SJCRH30 (cell line): ENCODE results near the gene MRRF. TPM values are rescaled to one million over a fixed set of nuclear protein-coding genes. Genes with fewer than 3 reads are reported as not detected.

Experiments
- DNase-seq, 2 experiments: peaks; one replicate each; pipeline ENCODE4 v3.0.0-alpha.2; 2015 to 2020
- H3K27ac ChIP-seq: fragments of 250-450 bp; sonication (Bioruptor Pico); 2 replicates; pipeline ENCODE4 v1.5.1; 2020; ENCODE audit warnings: mild to moderate bottlenecking, moderate library complexity
- H3K27me3 ChIP-seq: fragments of 250-450 bp; sonication (Bioruptor Pico); 2 replicates; pipeline ENCODE4 v1.5.1; 2020; ENCODE audit warnings: mild to moderate bottlenecking, moderate library complexity
- H3K36me3 ChIP-seq: fragments of 250-450 bp; sonication (Bioruptor Pico); 2 replicates; pipeline ENCODE4 v1.5.1; 2020; ENCODE audit warnings: mild to moderate bottlenecking, moderate library complexity
- H3K4me1 ChIP-seq: fragments of 250-450 bp; sonication (Bioruptor Pico); 2 replicates; pipeline ENCODE4 v1.5.1; 2020; ENCODE audit warnings: mild to moderate bottlenecking, moderate library complexity
- H3K4me3 ChIP-seq: fragments of 250-450 bp; sonication (Bioruptor Pico); 2 replicates; pipeline ENCODE4 v1.5.1; 2020; ENCODE audit warnings: mild to moderate bottlenecking, moderate library complexity
- H3K9me3 ChIP-seq: fragments of 250-450 bp; sonication (Bioruptor Pico); replicated peaks from 2 replicates; pipeline ENCODE4 v1.5.1; 2020; ENCODE audit warnings: mild to moderate bottlenecking, moderate library complexity
- total RNA-seq: library from RNA; depleted of rRNA; stranded (reverse); fragments of >200 nt; shearing (Covaris generic); gene quantifications from 2 replicates; pipeline ENCODE4 v1.2.3, GENCODE V29; 2014; rRNA removed

Gene MRRF
- total RNA-seq, 1 experiment from 2014 or later = 68.0 TPM

- H3K4me1 ChIP-seq = peaks cover 13% of the 10 kb centered on the region
- peaks cover 6% of the 10 kb centered on the region for H3K9me3 ChIP-seq
- H3K27me3 ChIP-seq = no peaks in the 10 kb centered on the region
- H3K27ac ChIP-seq = no peak overlapping the region
- H3K4me3 ChIP-seq = no peak overlapping the region
- no peak for DNase-seq
- no peaks in the 10 kb centered on the region for H3K36me3 ChIP-seq
Measured at GRCh38 chr9:122377241-122378164, 112.8 kb downstream of the MRRF start.

DNA sequence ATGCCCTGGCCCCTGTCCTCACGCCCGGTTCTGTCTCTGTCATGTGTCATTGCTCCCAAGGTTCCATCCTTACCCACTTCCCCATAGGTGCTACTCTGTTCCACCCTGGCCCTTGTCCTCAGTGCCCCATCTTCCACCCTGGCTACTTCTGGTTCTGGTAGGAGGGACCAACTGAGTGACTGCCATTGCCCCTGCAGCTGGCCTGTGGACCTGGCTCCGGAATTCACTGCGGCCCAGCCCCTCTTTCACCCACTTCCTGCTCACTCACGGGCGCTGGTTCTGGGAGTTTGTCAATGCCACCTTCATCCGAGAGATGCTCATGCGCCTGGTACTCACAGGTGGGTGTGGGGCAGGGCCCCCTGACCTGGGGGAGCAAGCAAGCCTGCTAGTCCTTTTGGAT, 113.6 kb downstream of the MRRF start:
- no peak overlapping the region for H3K27ac ChIP-seq
- peaks cover 13% of the 10 kb centered on the region for H3K4me1 ChIP-seq
- peaks cover 6% of the 10 kb centered on the region for H3K9me3 ChIP-seq
- DNase-seq = no peak
- no peak overlapping the region for H3K4me3 ChIP-seq
- no peaks in the 10 kb centered on the region for H3K27me3 ChIP-seq
- H3K36me3 ChIP-seq = no peaks in the 10 kb centered on the region

GRCh38 chr9:122379340-122379739, 114.7 kb downstream of the MRRF start:
- Histone ChIP-seq H3K27ac (no peak overlapping the region), H3K4me3 (no peak overlapping the region), H3K36me3 (no peaks in the 10 kb centered on the region), H3K9me3 (peaks cover 6% of the 10 kb centered on the region), H3K27me3 (no peaks in the 10 kb centered on the region), H3K4me1 (peaks cover 13% of the 10 kb centered on the region)
- DNase-seq = no peak

- Histone ChIP-seq H3K27ac (no peak overlapping the region), H3K9me3 (peaks cover 6% of the 10 kb centered on the region), H3K4me3 (no peak overlapping the region), H3K36me3 (no peaks in the 10 kb centered on the region), H3K27me3 (no peaks in the 10 kb centered on the region), H3K4me1 (peaks cover 12% of the 10 kb centered on the region)
- DNase-seq = no peak
Measured at GRCh38 chr9:122380293-122380692, 115.6 kb downstream of the MRRF start.

Other genes starting within 250 kb of the MRRF start
- 4.8 and 8.8 TPM in 2 replicates for gene TTLL11, start 171.6 kb upstream of the MRRF start, total RNA-seq
- gene NDUFA8, start 105.1 kb upstream of the MRRF start, total RNA-seq = 96.1 and 98.8 TPM in 2 replicates
- gene MORN5, start 105.0 kb upstream of the MRRF start, total RNA-seq = not detected in 2 replicates
- gene LHX6, start 35.9 kb upstream of the MRRF start, total RNA-seq = 6.1 and 6.3 TPM in 2 replicates
- gene RBM18, start within 50 bp of the MRRF start, total RNA-seq = 23.9 and 29.4 TPM in 2 replicates
- gene PTGS1, start 106.1 kb downstream of the MRRF start, total RNA-seq = 0.85 and 1.2 TPM in 2 replicates
- not detected in 2 replicates for gene OR1J1, start 213.0 kb downstream of the MRRF start, total RNA-seq
- gene OR1J2, start 245.9 kb downstream of the MRRF start, total RNA-seq = not detected in 2 replicates